ENCODE data around the gene HEATR1.
A peak's percentile ranks its signal among the peaks of the same experiment; 100 is the strongest.
"Not testable (repeated sequence)": the region's sequence is repeated elsewhere in the genome, so short reads cannot be mapped to it uniquely, and the experiment has no call there.

Gene HEATR1

DNA sequence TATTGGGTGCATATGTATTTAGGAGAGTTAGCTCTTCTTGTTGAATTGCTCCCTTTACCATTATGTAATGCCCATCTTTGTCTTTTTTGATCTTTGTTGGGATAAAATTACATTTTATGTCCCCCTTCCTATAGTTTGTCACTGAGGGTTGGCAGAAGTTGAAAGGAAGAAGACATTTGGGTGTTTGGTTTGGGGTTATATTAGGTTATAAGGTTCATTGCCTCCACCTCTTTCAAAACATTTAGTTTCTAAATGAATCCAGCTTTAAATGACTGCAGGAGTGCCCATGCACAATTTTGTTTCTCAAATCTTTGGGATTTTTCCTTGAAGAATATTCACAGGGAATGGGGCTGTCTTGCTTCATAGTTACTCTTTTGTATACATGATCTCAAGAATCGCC lies 95.1 kb downstream of the HEATR1 start:
- DNase-seq, result no peak

DNA sequence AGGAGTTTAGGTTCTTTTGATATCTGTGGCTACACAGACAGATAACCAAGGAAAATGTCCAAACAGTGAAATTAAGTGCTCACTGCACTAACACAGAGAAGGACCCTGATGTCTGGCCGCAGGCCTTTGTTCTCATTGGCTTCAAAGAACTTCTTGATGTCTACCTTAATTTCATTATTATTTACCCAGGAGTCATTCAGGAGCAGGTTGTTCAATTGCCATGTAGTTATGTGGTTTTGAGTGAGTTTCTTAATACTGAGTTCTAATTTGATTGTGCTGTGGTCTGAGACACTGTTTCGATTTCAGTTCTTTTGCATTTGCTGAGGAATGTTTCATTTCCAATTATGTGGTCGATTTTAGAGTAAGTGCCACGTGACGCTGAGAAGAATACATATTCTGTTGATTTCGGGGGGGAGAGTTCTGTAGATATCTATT lies 95.7 kb downstream of the HEATR1 start:
- DNase-seq, result no peak

DNA sequence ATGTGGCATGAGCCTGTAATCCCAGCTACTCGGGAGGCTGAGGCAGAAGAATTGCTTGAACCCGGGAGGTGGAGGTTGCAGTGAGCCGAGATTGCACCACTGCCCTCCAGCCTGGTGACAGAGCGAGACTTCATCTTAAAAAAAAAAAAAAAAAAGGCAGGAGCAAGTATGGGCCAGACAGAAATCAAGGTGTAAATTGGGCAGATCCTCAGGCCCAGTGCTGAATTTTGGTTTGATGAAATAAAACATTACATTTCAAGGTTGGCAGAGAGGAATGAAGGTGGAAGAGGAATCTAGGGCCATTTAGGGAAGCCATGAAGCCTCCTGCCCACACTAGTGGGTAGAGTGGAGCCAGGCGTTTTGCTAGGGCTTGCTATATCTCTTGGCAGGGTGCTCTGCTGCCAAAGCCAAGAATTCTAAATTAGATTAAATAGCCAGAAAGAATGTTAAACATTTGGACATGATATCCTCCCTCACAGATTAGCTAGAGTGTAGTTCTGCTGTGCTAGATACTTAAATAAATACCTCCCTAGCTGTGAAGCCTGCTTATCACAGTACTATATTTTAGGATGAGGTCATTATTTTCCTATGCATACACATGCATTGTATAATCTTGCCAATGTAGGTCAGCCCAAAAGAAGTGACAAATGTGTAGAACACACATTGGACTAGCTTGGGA lies 97.2 kb downstream of the HEATR1 start:
- DNase-seq, result peak in 1 of 4 experiments; percentile 25

DNA sequence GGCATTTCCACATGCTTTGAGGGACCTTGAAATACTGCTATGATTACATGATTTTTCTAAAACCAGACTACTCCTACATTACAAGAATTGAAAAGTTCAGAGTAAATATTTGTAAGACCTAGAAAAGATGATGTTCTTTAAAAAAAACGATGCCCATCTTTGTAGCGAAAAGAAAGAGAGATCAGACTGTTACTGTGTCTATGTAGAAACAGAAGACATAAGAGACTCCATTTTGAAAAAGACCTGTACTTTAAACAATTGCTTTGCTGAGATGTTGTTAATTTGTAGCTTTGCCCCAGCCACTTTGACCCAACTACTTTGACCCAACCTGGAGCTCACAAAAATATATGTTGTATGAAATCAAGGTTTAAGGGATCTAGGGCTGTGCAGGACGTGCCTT lies 100.0 kb downstream of the HEATR1 start:
- DNase-seq, result not testable (repeated sequence)

DNA sequence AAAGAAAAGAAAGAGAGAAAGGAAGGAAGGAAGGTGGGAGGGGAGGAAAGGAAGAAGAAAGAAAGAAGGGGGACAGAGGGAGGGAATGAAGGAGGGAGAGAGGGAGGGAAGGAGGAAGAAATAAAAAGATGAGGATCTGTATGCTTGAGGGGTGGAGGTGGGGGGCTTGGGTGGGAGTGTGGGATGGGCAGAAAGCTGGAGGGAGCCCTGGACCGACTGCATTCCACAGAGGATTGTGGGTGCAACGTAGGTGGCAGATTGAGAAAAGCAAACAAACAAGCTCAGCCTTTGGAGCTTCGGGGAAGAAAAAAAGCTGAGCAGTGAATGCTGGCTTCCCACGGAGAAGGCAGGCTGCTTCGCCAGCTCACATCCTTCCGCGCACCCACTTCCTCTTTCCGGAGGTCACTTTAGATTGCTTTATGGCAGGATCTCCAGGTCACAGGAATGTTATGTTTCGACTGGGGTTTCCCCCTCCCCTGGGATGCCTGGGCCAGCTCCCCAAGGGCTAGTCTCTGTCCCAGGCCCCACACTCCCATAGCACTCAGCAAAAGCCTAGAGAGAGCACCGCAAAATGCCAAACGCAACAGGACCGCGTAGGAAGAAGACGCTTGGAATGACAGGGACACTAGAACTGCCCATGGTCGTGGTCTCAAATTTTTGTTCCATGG lies 101.2 kb downstream of the HEATR1 start:
- DNase-seq, result peak; percentile 85 to 95 (median 94)

DNA sequence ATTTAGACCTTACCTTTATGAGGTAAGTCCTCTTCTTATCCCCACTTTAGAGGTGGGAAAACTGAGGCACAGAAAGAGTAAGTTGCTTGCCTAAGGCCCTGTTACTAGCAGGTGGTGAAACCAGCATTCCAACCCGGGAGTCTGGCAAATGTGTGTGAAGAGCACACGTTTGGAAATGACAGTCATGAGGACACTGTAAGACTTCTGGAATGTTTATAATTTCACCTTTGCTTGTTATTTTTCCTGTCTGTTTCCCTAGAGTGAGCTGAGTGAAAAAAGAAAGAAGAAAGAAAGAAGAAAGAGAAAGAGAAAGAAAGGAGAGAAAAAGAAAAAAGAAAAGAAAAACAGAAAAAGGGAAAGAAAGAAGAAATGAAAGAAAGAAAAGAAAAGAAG lies 101.7 kb downstream of the HEATR1 start:
- no peak for DNase-seq

DNA sequence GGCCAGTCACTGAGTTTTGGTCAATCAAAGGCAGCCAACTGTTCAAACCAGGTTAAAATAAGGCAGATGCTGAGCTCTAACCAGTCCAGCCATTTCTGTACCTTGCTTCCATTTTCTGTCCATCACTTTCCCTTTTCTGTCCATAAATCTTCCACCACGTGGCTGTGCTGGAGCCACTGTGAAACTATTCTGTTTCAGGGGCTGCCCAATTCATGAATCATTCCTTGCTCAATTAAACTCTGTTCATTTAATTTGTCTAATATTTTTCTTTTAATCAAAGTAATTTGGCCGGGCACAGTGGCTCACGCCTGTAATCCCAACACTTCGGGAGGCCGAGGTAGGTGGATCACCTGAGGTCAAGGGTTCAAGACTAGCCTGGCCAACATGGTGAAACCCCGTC lies 103.2 kb downstream of the HEATR1 start:
- no peak for DNase-seq

All from suppressor macrophage (primary cell).